GM11168 (cell line): ENCODE measurements around the gene TRIM46.
"Not testable (repeated sequence)": the region's sequence is repeated elsewhere in the genome, so short reads cannot be mapped to it uniquely, and the experiment has no call there.

Experiments
- in situ Hi-C: fragments of 300-500 bp; cut with MboI; formaldehyde crosslinking; loops from one replicate; pipeline ENCODE4 v1.12.0; 2022; ENCODE audit warnings: low sequenced_read_pairs; ENCODE audit not compliant: unreplicated experiment

Gene TRIM46

DNA sequence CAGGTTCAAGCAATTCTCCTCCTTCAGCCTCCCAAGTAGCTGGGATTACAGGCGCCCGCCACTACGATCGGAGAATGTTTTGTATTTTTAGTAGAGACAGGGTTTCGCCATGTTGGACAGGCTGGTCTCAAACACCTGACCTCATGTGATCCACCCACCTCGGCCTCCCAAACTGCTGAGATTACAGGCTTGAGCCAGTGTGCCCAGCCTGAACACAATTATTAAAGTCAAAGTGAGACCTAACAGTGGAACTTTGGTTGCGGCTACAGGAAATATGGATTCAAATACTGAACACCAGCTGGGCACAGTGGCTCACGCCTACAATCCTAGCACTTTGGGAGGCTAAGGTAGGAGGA is 51.7 kb downstream of the TRIM46 start:
- in situ Hi-C loops, result not testable (repeated sequence)

DNA sequence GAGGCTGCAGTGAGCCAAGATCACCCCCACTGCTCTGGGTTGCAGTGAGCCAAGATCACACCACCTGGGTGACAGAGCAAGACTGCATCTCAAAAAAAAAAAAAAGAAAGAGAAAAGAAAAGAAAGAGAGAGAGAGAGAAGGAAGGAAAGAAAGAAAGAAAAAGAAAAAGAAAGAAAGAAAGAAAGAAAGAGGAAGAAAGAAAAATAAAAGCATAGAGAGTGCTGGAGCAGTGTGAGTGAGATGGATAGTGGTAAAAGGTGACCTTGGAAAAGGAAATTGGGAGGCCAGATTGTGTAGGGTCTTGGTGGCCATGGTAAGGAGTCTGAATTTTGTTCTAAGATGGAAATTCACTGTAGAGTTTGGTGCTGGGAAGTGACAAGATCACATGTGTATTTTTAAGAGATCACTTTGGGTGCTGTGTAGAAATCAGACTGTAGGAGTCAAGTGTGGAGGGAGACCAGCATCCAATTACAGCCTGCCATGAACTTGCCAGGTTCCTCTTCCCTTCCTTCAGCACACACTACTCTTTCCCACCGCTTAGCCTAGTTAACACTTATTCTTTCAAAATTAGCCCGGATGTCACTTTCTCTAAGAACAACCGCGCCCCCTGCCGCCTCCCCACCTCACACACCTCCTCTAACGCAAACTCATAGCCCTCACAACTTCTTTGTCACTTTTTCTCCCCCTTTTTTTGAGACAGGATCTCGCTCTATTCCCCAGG is 52.7 kb downstream of the TRIM46 start:
- in situ Hi-C loops, result no loop called here

DNA sequence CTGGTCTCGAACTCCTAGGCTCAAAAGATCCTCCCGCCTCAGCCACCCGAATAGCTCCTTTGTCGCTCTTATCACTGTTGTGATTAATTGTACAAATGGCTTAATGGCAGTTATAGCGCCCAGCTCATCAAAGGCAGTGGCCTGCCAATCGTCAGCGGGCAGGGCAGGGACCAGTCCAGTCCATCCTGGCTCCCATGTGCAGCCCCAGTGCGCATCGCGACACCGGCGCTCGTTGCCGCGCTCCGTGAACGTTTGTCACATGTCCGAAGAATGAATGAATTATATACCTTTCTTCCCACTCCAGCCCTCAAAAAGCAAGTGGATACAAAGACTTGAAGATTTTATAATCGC is 53.2 kb downstream of the TRIM46 start:
- in situ Hi-C loops, result no loop called here

DNA sequence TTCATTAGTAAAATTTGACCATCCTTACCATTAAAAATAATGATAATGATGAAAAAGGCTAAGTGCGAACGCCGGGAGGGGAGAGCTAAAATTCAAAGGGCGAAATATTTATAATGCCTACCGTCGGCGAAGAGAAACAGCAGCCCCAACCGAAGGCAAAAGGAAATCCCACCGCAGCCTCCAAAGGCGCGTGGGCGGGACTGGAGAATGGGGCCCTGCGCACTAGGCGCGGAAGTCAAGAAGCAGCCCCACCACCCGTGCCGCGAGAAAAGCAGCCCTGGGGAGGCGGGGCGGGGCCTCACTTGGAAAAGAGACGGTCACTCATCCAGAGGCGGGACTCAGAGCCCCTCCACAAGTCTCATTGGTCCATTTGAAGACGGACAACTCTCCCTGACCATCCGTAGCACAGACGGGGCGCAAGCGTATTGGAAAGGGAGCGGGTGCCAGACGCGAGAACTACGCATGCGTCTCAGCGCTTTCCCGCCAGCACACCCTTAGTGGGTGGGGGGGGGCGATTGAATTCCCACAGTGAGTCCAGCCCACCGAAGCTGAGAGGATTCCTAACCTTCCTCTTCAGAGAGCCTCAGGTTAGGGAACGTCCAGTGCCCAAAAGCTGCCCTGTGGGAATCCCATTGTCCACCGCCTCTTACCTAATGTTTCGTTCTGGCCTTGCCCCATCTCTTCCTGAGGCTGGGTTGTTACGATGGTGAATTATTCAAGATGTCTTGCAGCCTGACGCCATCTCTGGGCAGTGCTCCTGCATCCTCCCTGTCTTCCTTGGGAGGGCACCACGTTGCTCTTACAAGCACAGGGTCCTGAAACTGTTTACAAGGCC is 53.8 kb downstream of the TRIM46 start:
- in situ Hi-C loops, result no loop called here

DNA sequence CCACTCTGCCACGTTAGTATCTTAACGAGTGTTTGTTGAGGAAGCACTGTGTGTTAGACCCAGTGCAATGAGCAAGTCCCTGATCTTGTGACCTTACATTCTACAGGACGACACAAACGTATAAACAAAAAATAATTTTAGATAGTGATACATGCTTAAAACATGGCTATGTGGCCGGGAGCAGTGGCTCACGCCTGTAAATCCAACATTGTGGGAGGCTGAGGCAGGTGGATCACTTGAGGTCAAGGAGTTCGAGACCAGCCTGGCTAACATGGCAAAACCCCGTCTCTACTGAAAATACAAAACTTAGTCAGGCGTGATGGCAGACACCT is 54.4 kb downstream of the TRIM46 start:
- in situ Hi-C loops, result no loop called here

DNA sequence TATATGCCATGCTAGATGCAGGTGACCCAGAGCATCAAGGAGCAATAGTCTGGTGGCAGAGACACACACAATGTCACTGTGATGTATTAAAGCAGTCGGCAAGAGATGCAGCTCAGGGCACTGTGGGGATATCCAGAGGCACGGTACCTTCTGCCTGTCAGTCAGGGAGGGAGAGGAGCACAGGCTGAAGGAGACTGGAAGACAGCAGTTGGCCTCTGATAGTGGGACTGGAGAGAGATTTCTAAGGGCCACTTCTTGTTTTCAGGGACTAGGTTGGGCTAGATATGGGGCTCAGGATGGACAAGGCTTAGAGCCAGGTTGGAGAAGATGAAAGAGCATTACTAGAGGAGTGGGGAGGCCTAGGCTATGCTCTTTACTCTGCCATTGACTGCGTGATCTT is 57.7 kb downstream of the TRIM46 start:
- in situ Hi-C loops, result not testable (repeated sequence)

DNA sequence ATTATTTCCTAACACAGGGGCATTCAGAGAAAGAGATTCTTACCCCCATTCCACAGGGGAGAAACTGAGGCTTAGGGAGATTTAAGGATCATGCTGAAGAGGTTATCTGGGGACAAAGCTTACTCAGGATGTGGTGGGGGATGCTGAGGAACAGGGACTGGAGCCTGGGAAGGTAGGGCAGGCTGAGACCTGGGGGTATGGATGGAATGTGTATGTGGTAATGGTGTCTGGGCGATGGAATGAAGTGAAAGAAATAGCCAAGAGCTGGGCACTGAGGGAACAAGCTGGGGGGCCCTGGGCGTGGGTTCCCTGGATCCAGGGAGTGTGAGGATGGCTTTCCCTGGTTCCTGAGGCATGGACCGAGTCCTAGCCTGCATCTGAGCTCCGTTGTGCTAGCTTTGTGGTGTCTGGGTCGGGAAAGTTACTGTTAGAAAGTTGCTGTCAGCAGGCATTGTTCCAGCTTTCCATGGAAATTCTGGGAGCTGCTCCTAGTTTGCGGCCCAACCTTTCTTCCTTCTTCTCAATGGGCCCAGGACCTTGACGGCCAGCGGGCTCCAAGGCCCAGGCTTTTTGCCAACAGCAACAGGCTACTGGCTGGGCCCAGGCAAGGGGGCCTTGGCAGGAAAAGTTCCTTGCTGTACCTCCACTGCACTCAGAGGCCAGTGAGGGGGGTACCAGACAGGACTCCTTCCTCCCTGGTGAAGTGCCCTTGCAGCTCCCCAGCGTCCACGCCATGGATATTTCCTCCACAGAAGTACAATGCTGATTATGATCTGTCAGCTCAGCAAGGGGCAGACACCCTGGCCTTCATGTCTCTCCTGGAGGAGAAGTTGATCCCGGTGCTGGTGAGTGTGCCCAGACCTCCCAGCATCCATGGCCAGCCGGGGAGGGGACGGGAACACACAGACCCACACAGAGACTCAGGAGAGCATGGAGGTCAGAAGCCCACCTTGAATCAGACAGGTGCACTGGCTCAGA is 58.6 kb downstream of the TRIM46 start:
- in situ Hi-C loops, result not testable (repeated sequence)

DNA sequence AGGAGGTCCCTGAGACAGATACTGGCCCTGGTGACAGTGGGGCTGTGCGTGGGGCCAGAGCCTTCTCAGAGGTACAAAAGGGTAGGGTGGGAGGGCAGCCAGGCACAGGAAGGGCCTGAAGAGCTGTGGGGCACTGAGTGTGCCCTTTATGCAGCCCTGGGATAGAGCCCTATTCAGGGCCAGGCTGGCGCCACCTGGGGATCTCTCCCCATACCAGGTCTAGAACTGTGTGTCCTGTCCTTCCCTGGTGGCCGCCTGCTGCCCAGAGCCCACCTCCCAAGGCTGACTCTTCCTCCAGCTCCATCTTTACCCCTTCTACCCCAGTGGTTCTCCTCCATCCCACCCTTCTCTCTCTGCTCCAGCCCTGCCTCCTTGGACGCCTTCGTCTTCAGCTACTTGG is 59.9 kb downstream of the TRIM46 start:
- in situ Hi-C loops, result not testable (repeated sequence)
